Muscle of back (tissue), 11 donors: ENCODE data around the gene ATP2C1. TPM values are rescaled to one million over a fixed set of nuclear protein-coding genes. Genes with fewer than 3 reads are reported as not detected.
A peak's percentile ranks its signal among the peaks of the same experiment; 100 is the strongest.

Source experiments
- DNase-seq, 3 donors: peaks; one replicate each; pipeline versions ENCODE4 v3.0.0 to v3.0.0-alpha.2; 2013
- polyA plus RNA-seq, 10 donors: library from polyadenylated mRNA; unstranded; fragments of 120-200 nt; gene quantifications; one replicate each; pipeline ENCODE4 v1.2.1, GENCODE V29; 2013; ENCODE audit not compliant: insufficient read length in 10 of 10

Gene ATP2C1
- polyA plus RNA-seq, 10 donors: 61.3 to 85.9 (median 72.3) TPM

GRCh38 chr3:130973406-130973805 is 79.5 kb downstream of the ATP2C1 start:
- peak in 2 of 3 donors; percentile 19 to 53 for DNase-seq

- DNase-seq: no peak
These were observed 80.3 kb downstream of the ATP2C1 start for GRCh38 chr3:130974201-130974600.

- DNase-seq: no peak
These were observed 81.4 kb downstream of the ATP2C1 start for GRCh38 chr3:130975251-130975650.

- no peak for DNase-seq
These were observed 82.8 kb downstream of the ATP2C1 start for GRCh38 chr3:130976706-130977105.

GRCh38 chr3:130979117-130979516 is 85.2 kb downstream of the ATP2C1 start:
- peak in 2 of 3 donors; percentile 10 to 26 for DNase-seq

- no peak for DNase-seq
These were observed 87.6 kb downstream of the ATP2C1 start for GRCh38 chr3:130981469-130981868.

GRCh38 chr3:130990282-130990681 is 96.4 kb downstream of the ATP2C1 start:
- DNase-seq: no peak

GRCh38 chr3:130991126-130991525 is 97.2 kb downstream of the ATP2C1 start:
- no peak for DNase-seq

GRCh38 chr3:130992344-130992743 is 98.5 kb downstream of the ATP2C1 start:
- no peak for DNase-seq

GRCh38 chr3:130997289-130997688 is 103.4 kb downstream of the ATP2C1 start:
- DNase-seq: no peak

GRCh38 chr3:131001071-131001470 is 107.2 kb downstream of the ATP2C1 start:
- no peak for DNase-seq

GRCh38 chr3:131004603-131005002 is 110.7 kb downstream of the ATP2C1 start:
- no peak for DNase-seq

- DNase-seq: no peak
These were observed 113.4 kb downstream of the ATP2C1 start for GRCh38 chr3:131007256-131007655.

GRCh38 chr3:131007782-131008181 is 113.9 kb downstream of the ATP2C1 start:
- no peak for DNase-seq

GRCh38 chr3:131008326-131008725 is 114.4 kb downstream of the ATP2C1 start:
- no peak for DNase-seq

GRCh38 chr3:131009698-131010097 is 115.8 kb downstream of the ATP2C1 start:
- DNase-seq: no peak

GRCh38 chr3:131018970-131019369 is 125.1 kb downstream of the ATP2C1 start:
- DNase-seq: no peak

- peak in 2 of 3 donors; percentile 2 to 13 for DNase-seq
These were observed 126.3 kb downstream of the ATP2C1 start for GRCh38 chr3:131020122-131020693.

- DNase-seq: no peak
These were observed 131.7 kb downstream of the ATP2C1 start for GRCh38 chr3:131025539-131025938.

- peak; percentile 84 to 97 (median 91) for DNase-seq
These were observed 132.7 kb downstream of the ATP2C1 start, which contains the start of the genes ASTE1 and NEK11 for GRCh38 chr3:131026321-131027151. ASTE1 (minus strand) TSS chr3:131026825; CDS start chr3:131025306, 1,519 bp downstream. NEK11 (plus strand) TSS chr3:131026877; CDS start chr3:131029709, 2,832 bp downstream.

GRCh38 chr3:131028844-131029243 is 135.0 kb downstream of the ATP2C1 start:
- DNase-seq: no peak

GRCh38 chr3:131031660-131032059 is 137.8 kb downstream of the ATP2C1 start:
- no peak for DNase-seq

- peak; percentile 39 to 57 (median 47) for DNase-seq
These were observed 139.7 kb downstream of the ATP2C1 start for GRCh38 chr3:131033480-131034080.
